ENCODE data around the gene KCNAB1. TPM values are rescaled to one million over a fixed set of nuclear protein-coding genes. Genes with fewer than 3 reads are reported as not detected.

KCNAB1 gene
- total and polyA plus RNA-seq, 2 of the 8 experiments (the other 6 are each of a cell fraction or from before 2014, with no cell fraction given): 0.51 to 2.3 TPM

DNA sequence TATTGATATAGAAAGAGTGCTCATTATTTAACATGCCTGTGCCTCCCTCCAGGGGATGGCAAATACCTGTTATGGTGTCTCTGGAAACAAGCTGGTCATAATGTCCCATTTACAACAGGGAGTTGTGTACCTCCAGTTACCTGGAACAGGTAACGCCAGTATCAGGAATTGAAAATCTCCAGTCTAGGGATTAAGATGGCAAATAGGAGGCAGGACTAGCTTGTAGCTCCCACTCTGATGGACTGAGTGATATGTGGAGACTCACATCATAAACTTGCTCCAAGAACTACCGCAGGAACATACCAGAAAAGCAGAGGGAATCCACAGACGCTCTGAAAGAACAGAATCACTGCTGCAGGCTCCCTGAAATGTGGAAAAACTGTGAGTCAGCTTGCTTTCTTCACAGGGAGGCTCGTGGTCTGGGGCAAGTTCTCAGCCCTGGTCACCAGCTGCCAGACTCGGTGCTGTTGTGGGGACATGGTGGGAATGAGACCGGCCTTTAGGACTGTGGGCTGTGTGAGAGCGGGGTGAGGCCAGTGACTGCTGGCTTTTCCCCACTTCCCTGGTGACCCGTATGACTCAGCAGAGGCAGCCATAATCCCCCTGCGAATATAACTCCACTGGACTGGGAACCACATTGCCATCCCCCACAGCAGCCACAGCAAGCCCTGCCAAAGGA is 97.4 kb downstream of the KCNAB1 start (continued):
- TF ChIP-seq CTBP2 (IDR thresholded peaks at IDR 0.05; ENCODE audit: borderline replicate concordance, insufficient read depth, insufficient read length, low read length) (no peak), JUN (IDR thresholded peaks at IDR 0.05; ENCODE audit: low read depth, low read length) (no peak), RAD21 (IDR thresholded peaks at IDR 0.05 in 1 of 2, conservative IDR thresholded peaks at IDR 0.05 in 1 of 2; ENCODE audit: low read depth in 2 of 2, low read length in 2 of 2) (no peak), RXRA (IDR thresholded peaks at IDR 0.05; ENCODE audit: insufficient read depth, low read depth, low read length) (no peak), POLR2A (IDR thresholded peaks at IDR 0.05; ENCODE audit: control extremely low read depth in 1 of 2, low read depth in 2 of 2, low read length in 2 of 2) (no peak)

Measured in H1 (cell line).